Right atrium auricular region (tissue), 2 donors: ENCODE results near the gene NASP. TPM values are rescaled to one million over a fixed set of nuclear protein-coding genes. Genes with fewer than 3 reads are reported as not detected.

Source experiments
- DNase-seq: peaks from one replicate; pipeline ENCODE4 v3.0.0-alpha.2; 2019; ENCODE audit warnings: low spot score
- H3K27ac ChIP-seq, 2 donors: fragments of 200-600 bp; sonication (generic); 1 replicate in 1 of 2; 2 replicates in 1 of 2; pipeline ENCODE4 v1.5.1; 2016 to 2019
- H3K27me3 ChIP-seq, 2 donors: fragments of 200-600 bp; sonication (generic); one replicate each; pipeline versions ENCODE4 v1.5.1 to v1.6.0; 2017 to 2019
- H3K36me3 ChIP-seq: fragments of 200-600 bp; sonication (generic); one replicate; pipeline ENCODE4 v1.5.1; 2016
- H3K4me1 ChIP-seq, 2 donors: fragments of 200-600 bp; sonication (generic); one replicate each; pipeline versions ENCODE4 v1.5.1 to v1.6.0; 2017 to 2019
- H3K4me3 ChIP-seq, 2 donors: fragments of 200-600 bp; sonication (generic); 1 replicate in 1 of 2; 2 replicates in 1 of 2; pipeline ENCODE4 v1.5.1; 2017 to 2019; ENCODE audit warnings: mild to moderate bottlenecking in 1 of 2, moderate library complexity in 1 of 2
- H3K9me3 ChIP-seq, 2 donors: fragments of 200-600 bp; sonication (generic); one replicate each; pipeline ENCODE4 v1.5.1; 2019
- total RNA-seq, 2 donors: library from RNA; depleted of rRNA; stranded (reverse); fragments of >200 nt; gene quantifications; one replicate each; pipeline ENCODE4 v1.1.0, GENCODE V29; 2016
- TF ChIP-seq, protein P1 (sequence below), 2 donors: fragments of 200-600 bp; sonication (generic); IDR thresholded peaks; one replicate each; pipeline ENCODE4 v1.5.1; 2019; ENCODE audit warnings: antibody characterized with exemption in 2 of 2

NASP gene, protein sequence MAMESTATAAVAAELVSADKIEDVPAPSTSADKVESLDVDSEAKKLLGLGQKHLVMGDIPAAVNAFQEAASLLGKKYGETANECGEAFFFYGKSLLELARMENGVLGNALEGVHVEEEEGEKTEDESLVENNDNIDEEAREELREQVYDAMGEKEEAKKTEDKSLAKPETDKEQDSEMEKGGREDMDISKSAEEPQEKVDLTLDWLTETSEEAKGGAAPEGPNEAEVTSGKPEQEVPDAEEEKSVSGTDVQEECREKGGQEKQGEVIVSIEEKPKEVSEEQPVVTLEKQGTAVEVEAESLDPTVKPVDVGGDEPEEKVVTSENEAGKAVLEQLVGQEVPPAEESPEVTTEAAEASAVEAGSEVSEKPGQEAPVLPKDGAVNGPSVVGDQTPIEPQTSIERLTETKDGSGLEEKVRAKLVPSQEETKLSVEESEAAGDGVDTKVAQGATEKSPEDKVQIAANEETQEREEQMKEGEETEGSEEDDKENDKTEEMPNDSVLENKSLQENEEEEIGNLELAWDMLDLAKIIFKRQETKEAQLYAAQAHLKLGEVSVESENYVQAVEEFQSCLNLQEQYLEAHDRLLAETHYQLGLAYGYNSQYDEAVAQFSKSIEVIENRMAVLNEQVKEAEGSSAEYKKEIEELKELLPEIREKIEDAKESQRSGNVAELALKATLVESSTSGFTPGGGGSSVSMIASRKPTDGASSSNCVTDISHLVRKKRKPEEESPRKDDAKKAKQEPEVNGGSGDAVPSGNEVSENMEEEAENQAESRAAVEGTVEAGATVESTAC
- total RNA-seq: 10 to 100 TPM; 30.6 to 32.3 TPM

DNA sequence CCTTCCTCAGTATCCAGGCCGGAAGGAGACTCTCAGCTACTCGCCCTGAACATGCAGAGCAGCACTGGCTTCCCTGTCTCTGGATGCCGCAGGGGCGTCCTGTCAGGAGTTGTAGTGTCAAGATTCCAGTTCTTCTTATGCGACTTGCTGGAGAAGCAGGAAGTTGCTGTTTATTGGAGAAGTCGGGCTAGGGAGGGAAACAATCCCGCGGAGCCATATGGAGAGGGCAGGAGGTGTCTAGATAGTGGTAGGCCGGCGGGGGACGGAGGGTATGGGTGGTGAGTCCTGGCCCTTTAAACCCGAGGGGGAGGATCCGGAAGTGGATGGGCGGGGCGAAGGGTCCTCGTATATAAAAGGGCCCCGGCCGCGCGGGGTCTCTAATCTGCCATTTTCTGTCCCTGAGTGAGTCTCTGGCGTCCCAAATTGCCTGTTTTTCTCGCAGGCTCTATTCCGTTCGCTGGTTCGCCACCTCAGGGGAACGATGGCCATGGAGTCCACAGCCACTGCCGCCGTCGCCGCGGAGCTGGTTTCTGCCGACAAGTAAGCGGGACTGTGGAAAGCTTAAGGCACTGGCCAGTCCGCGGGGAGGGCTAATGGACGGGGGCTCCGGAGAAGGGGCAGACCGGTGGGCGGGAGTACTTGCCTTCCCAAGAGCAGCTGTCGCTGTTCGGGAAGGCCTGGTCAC lies at the start of gene NASP:
TSS of gene NASP (plus strand) at position 376 of the 685 bp plus-strand sequence. CDS start at position 482, 106 bp downstream.
- Histone ChIP-seq H3K36me3 (no peaks in the 10 kb centered on the region), H3K4me3 (peak within 1 kb of the TSS; percentile 72 to 98), H3K4me1 (peaks cover 0 to 30% of the 10 kb centered on the region in 2 donors), H3K9me3 (no peaks in the 10 kb centered on the region), H3K27ac (peak within 1 kb of the TSS; percentile 90 to 94), H3K27me3 (no peaks in the 10 kb centered on the region)
- TF ChIP-seq, protein P1, sequence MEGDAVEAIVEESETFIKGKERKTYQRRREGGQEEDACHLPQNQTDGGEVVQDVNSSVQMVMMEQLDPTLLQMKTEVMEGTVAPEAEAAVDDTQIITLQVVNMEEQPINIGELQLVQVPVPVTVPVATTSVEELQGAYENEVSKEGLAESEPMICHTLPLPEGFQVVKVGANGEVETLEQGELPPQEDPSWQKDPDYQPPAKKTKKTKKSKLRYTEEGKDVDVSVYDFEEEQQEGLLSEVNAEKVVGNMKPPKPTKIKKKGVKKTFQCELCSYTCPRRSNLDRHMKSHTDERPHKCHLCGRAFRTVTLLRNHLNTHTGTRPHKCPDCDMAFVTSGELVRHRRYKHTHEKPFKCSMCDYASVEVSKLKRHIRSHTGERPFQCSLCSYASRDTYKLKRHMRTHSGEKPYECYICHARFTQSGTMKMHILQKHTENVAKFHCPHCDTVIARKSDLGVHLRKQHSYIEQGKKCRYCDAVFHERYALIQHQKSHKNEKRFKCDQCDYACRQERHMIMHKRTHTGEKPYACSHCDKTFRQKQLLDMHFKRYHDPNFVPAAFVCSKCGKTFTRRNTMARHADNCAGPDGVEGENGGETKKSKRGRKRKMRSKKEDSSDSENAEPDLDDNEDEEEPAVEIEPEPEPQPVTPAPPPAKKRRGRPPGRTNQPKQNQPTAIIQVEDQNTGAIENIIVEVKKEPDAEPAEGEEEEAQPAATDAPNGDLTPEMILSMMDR (IDR thresholded peaks at IDR 0.05): no peak
- peak; percentile 92 for DNase-seq

DNA sequence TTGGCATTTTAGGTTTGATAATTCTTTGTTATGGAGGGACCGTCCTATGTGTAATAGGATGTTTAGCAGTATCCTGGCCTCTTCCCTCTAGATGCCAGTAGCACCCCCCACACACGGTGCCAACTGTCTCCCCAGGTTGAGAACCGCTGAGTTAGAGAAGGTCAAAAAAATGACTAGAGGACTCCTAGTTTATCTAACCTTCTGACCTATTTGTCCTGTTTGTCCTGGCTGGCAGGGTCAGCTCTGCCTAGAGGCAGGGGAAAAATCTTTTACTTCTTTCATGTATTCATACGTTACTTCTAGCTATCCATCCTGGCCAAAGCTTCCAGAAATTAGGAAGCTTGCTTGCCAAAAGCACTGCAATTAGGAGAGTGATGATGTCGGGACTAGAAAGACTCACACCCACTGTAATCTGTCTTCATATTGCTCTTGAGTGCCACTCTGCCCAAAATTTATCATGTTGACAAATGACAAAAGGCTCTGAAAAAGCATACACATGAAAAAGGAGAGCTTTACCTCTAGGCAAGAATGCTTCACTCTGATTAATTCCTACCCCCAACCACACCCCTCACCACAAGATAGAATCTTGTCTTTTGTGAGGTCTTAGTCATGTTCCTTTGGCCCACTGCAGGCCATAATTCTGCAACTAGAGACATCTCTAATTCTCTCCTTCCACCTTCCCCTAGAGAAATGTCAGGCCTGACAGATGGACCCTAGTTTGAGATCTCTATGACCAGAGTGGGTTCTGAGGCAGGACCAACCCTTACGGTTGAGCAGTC lies 47.7 kb upstream of the NASP start:
- Histone ChIP-seq H3K36me3 (no peaks in the 10 kb centered on the region), H3K9me3 (no peaks in the 10 kb centered on the region), H3K4me1 (no peaks in the 10 kb centered on the region), H3K27ac (no peak overlapping the region), H3K4me3 (no peak overlapping the region), H3K27me3 (no peaks in the 10 kb centered on the region)
- TF ChIP-seq, protein P1 (IDR thresholded peaks at IDR 0.05): no peak
- DNase-seq: no peak

DNA sequence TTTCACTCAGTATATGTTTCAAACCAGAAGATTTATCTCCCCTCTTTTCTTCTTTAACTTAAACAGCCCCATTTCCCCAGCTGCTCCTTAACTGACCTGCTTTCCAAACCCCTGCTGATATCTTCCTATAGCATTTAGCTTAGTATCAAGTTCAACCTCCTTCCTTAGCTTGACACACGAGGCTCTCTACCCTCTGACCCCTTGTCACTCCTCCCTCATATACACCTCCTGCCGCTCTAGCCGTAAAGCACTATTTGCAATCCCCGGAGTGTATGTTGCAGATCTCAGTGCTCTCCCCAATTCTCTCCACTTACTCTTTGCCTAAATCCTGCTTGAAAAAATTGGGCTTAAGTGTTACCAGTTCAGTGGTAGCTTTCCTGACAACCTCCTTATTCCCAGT lies 47.0 kb upstream of the NASP start:
- Histone ChIP-seq H3K27ac (no peak overlapping the region), H3K4me1 (no peaks in the 10 kb centered on the region), H3K9me3 (no peaks in the 10 kb centered on the region), H3K4me3 (no peak overlapping the region), H3K27me3 (no peaks in the 10 kb centered on the region), H3K36me3 (no peaks in the 10 kb centered on the region)
- DNase-seq: no peak
- TF ChIP-seq, protein P1 (IDR thresholded peaks at IDR 0.05): no peak

DNA sequence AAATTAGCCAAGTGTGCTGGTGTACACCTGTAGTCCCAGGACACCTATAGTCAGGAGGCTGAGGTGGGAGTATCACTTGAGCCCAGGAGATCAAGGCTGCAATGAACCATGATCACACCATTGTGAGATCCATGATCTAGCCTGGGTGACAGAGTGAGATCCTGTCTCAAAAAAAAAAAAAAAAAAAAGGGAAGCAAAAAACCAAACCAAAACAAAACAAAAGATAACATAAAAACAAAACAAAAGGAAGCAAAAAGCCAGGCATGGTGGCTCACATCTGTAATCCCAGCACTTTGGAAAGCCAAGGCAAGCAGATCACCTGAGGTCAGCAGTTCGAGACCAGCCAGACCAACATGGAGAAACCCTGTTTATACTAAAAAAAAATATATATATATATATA lies 42.6 kb upstream of the NASP start:
- H3K27me3 ChIP-seq: no peaks in the 10 kb centered on the region
- no peaks in the 10 kb centered on the region for H3K4me1 ChIP-seq
- H3K4me3 ChIP-seq: no peak overlapping the region
- DNase-seq: no peak
- H3K9me3 ChIP-seq: no peaks in the 10 kb centered on the region
- TF ChIP-seq, protein P1 (IDR thresholded peaks at IDR 0.05): no peak
- no peaks in the 10 kb centered on the region for H3K36me3 ChIP-seq
- no peak overlapping the region for H3K27ac ChIP-seq

DNA sequence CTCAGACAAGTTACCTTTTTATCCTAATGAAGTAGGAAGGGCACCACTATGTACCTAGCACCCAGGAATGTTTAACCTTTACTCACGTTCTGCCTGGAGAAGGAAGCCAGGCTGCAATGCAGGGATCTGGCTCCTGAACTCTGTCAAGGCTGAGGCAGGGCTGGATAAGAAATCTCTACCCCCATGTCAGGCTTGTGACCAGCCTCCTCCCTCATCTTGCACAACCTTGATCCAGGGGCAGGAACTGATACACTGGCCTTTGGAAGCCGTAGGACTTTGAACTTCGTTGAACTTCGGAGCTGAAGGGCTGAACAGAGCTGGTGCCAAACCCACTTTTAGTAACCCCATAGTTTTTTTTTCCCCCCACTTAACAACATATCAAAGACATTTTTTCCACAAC lies 41.2 kb upstream of the NASP start:
- H3K27ac ChIP-seq: no peak overlapping the region
- H3K36me3 ChIP-seq: no peaks in the 10 kb centered on the region
- no peak overlapping the region for H3K4me3 ChIP-seq
- H3K4me1 ChIP-seq: no peaks in the 10 kb centered on the region
- H3K27me3 ChIP-seq: no peaks in the 10 kb centered on the region
- TF ChIP-seq, protein P1 (IDR thresholded peaks at IDR 0.05): no peak
- no peaks in the 10 kb centered on the region for H3K9me3 ChIP-seq
- DNase-seq: no peak
